PFSK-1 (cell line): ENCODE data around the gene PTDSS2.

Experiments used
- REST ChIP-seq, 2 experiments: IDR thresholded peaks; 2 replicates each; pipeline versions ENCODE4 v1.6.1 to v1.8.0; 2011 to 2012; ENCODE audit warnings: low read depth in 2 of 2, low read length in 2 of 2, control low read depth in 1 of 2, inconsistent platforms in 1 of 2, mild to moderate bottlenecking in 1 of 2, moderate library complexity in 1 of 2; ENCODE audit not compliant: insufficient read depth in 1 of 2
- TAF1 ChIP-seq: IDR thresholded peaks from 2 replicates; pipeline ENCODE4 v1.6.1; 2012; ENCODE audit warnings: low read length, control low read depth, borderline replicate concordance; ENCODE audit not compliant: insufficient read depth

DNA sequence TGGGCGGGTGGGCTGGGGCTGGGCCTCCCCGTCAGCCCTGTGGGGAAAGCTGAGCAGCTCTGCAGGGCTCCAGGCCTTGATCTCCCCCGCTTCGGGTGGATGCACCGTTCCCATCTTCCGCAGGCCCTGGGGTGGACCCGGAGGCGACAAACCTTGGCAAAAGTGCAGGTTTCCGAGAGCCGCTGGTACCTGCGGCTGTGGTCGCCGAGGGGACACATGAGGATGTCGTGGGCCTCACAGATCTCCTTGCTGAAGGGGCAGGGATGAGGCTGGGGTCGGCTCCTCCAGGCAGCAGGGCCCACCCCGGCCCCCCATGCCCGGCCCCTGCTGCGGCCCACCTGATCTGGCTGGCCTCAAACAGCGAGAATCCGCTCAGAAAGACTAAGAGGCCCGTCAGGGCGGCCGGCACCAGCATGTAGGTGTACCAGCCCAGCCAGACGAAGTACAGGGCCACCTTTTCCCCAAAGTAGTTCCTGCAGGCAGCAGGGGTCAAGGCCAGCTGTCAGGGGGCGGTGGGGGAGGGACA lies 20.1 kb upstream of the PTDSS2 start:
- no peak for TF ChIP-seq TAF1
- no peak for TF ChIP-seq REST (IDR thresholded peaks at IDR 0.05; ENCODE audit: insufficient read depth in 1 of 2, low read depth in 2 of 2, low read length in 2 of 2)
